Body of pancreas (tissue), 4 donors: Measurements from ENCODE around the gene KASH5.

Experiments
- CTCF ChIP-seq, 7 experiments: fragments of 450-650 bp in 4 of 7; fragments of 200-600 bp in 3 of 7; sonication (generic) in 3 of 7; IDR thresholded peaks; one replicate each; pipeline ENCODE4 v1.5.1; 2016 to 2019; ENCODE audit warnings: antibody characterized with exemption in 7 of 7
- POLR2A ChIP-seq, 3 donors: fragments of 450-650 bp; IDR thresholded peaks; one replicate each; pipeline ENCODE4 v1.6.1; 2016; ENCODE audit warnings: antibody characterized with exemption in 3 of 3, mild to moderate bottlenecking in 2 of 3

GRCh38 chr19:49382639-49383038 lies 5.4 kb upstream of the KASH5 start:
- TF ChIP-seq CTCF (IDR thresholded peaks at IDR 0.05) (no peak), POLR2A (IDR thresholded peaks at IDR 0.05) (no peak)
